OCI-LY7 (cell line): ENCODE data around the gene CDYL. TPM values are rescaled to one million over a fixed set of nuclear protein-coding genes. Genes with fewer than 3 reads are reported as not detected.

ENCODE experiments used
- BruUV-seq: library from RNA; stranded (reverse); fragments of 400-500 nt; replicated peaks from 2 replicates; lab custom pipeline; 2021; lab: Mats Ljungman, UMichigan
- CTCF ChIA-PET: fragments of 300-600 bp; sonication (Branson Sonifier 250); formaldehyde crosslinking; loops from one replicate; lab custom pipeline; 2022; ENCODE audit warnings: antibody characterized with exemption; ENCODE audit not compliant: unreplicated experiment; lab: Charles Lee
- POLR2A ChIA-PET: fragments of 300-600 bp; sonication (Branson Sonifier 250); formaldehyde crosslinking; loops from one replicate; lab custom pipeline; 2022; ENCODE audit warnings: antibody characterized with exemption; lab: Charles Lee
- DNase-seq: peaks from one replicate; pipeline ENCODE4 v3.0.0-alpha.2; 2015; ENCODE audit warnings: low spot score
- H2AFZ ChIP-seq: fragments of 200-600 bp; sonication (generic), shearing (Covaris generic); 2 replicates; pipeline ENCODE4 v1.6.1; 2014; ENCODE audit warnings: mild to moderate bottlenecking, antibody characterized with exemption, low read length, moderate library complexity
- H3K27ac ChIP-seq: fragments of 200-600 bp; sonication (generic); 2 replicates; pipeline ENCODE4 v1.5.1; 2014; ENCODE audit warnings: mixed run types, low read depth, mild to moderate bottlenecking, moderate library complexity, low read length, inconsistent platforms; ENCODE audit not compliant: poor library complexity, severe bottlenecking
- H3K36me3 ChIP-seq: fragments of 200-600 bp; sonication (generic); 2 replicates; pipeline ENCODE4 v1.6.1; 2014; ENCODE audit warnings: mild to moderate bottlenecking, antibody characterized with exemption, low read length, moderate library complexity, mixed read lengths; ENCODE audit not compliant: insufficient read depth
- H3K4me1 ChIP-seq: fragments of 200-600 bp; sonication (generic); 2 replicates; pipeline ENCODE4 v1.5.1; 2014; ENCODE audit warnings: mild to moderate bottlenecking, low read length; ENCODE audit not compliant: insufficient read depth, poor library complexity, severe bottlenecking
- H3K4me2 ChIP-seq: fragments of 200-600 bp; sonication (generic); 2 replicates; pipeline ENCODE4 v1.6.1; 2014; ENCODE audit warnings: mild to moderate bottlenecking, low read length
- H3K4me3 ChIP-seq: fragments of 200-600 bp; sonication (generic); 2 replicates; pipeline ENCODE4 v1.5.1; 2014; ENCODE audit warnings: mild to moderate bottlenecking, low read depth, low read length; ENCODE audit not compliant: poor library complexity, severe bottlenecking
- H3K79me2 ChIP-seq: fragments of 200-600 bp; sonication (generic); 2 replicates; pipeline ENCODE4 v1.6.1; 2016; ENCODE audit warnings: low read depth, mild to moderate bottlenecking, low read length, moderate library complexity, mixed read lengths; ENCODE audit not compliant: insufficient read depth
- H3K9me2 ChIP-seq: fragments of 200-600 bp; sonication (generic); 2 replicates; pipeline ENCODE4 v1.6.1; 2016; ENCODE audit warnings: mild to moderate bottlenecking, low read length, mixed read lengths; ENCODE audit not compliant: insufficient read depth
- H3K9me3 ChIP-seq: fragments of 200-600 bp; sonication (generic); 2 replicates; pipeline ENCODE4 v1.6.1; 2014; ENCODE audit warnings: mild to moderate bottlenecking, mixed run types, low read length, mixed read lengths
- H4K20me1 ChIP-seq: fragments of 200-600 bp; sonication (generic); 2 replicates; pipeline ENCODE4 v1.6.1; 2014; ENCODE audit warnings: mild to moderate bottlenecking, antibody characterized with exemption, low read length, moderate library complexity, mixed read lengths; ENCODE audit not compliant: insufficient read depth
- EZH2phosphoT487 ChIP-seq: fragments of 200-600 bp; sonication (generic); IDR thresholded peaks from 2 replicates; pipeline ENCODE4 v1.6.1; 2018; ENCODE audit warnings: low read depth, borderline replicate concordance, mild to moderate bottlenecking, mixed run types, antibody characterized with exemption, low read length, moderate library complexity, mixed read lengths
- intact Hi-C: fragments of 100-400 bp; cut with micrococcal nuclease; formaldehyde crosslinking; loops from one replicate; pipeline ENCODE4 v1.10.0; 2022; ENCODE audit not compliant: unreplicated experiment
- total RNA-seq, 2 experiments: library from RNA; depleted of rRNA in 1 of 2; stranded (reverse); fragments of >200 nt in 1 of 2; shearing (Covaris generic) in 1 of 2; gene quantifications; 2 replicates each; pipeline ENCODE4 v1.2.3, GENCODE V29; 2014 to 2022
- TF ChIP-seq, protein P1 (sequence below): fragments of 200-600 bp; sonication (generic); conservative IDR thresholded peaks from 2 replicates; pipeline ENCODE4 v1.5.1; 2014; ENCODE audit warnings: mild to moderate bottlenecking, antibody characterized with exemption, low read length, moderate library complexity, mixed read lengths

Gene CDYL
- total RNA-seq, 2 experiments from 2014 or later, result 33.6 to 76.4 TPM

DNA sequence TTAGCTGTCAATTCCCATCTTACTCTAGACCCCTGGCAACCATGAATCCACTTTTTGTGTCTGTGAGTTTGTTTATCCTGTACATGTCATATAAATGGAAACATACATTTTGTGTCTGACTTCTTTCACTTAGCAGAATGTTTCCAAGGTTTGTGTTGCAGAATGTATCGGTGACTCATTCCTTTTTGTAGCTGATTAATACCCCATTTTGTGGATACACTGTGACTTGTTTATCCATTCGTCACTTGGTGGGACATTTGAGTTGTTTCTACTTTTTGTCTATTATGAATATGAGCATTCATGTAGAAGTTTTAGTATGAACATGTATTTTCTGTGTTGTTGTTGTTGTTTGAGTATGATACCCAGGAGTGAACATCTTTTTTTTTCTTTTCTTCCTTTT, 21.4 kb downstream of the CDYL start:
- POLR2A ChIA-PET, result interaction anchor here (0.5 to 1.3 kb wide), 4 partner anchors 9 to 132 kb away, joined by 3 to 4 read pairs (median 3); no protein-coding TSS in a partner anchor

DNA sequence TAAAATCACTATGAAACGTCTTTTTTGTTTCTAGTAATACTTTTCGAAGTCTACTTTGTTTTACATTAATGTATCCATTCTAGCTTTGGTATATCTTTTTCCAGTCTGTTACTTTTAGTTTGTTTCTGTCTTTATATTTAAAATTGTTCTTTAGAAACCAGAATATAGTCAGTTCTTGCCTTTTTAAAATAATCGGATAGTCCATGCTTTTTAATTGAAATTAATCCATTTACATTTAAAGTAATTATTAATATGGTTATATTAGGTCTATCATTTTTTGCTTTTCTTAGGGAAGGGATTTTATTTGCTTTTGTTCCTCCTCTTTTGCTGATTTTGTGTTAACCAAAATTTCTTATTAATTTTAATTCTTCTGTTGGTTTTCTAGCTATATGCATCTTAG, 23.7 kb downstream of the CDYL start:
- TF ChIP-seq, protein P1, sequence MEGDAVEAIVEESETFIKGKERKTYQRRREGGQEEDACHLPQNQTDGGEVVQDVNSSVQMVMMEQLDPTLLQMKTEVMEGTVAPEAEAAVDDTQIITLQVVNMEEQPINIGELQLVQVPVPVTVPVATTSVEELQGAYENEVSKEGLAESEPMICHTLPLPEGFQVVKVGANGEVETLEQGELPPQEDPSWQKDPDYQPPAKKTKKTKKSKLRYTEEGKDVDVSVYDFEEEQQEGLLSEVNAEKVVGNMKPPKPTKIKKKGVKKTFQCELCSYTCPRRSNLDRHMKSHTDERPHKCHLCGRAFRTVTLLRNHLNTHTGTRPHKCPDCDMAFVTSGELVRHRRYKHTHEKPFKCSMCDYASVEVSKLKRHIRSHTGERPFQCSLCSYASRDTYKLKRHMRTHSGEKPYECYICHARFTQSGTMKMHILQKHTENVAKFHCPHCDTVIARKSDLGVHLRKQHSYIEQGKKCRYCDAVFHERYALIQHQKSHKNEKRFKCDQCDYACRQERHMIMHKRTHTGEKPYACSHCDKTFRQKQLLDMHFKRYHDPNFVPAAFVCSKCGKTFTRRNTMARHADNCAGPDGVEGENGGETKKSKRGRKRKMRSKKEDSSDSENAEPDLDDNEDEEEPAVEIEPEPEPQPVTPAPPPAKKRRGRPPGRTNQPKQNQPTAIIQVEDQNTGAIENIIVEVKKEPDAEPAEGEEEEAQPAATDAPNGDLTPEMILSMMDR, result no peak
- TF ChIP-seq EZH2phosphoT487, result no peak
- peaks cover 98% of the 10 kb centered on the region for H3K79me2 ChIP-seq
- peaks cover 6% of the 10 kb centered on the region; the same call in 1 of the 2 replicates for H3K36me3 ChIP-seq
- H3K4me3 ChIP-seq, result no peak overlapping the region
- no peak overlapping the region for H2AFZ ChIP-seq
- DNase-seq, result no peak
- CTCF ChIA-PET, result interaction anchor here (0.8 kb wide), 1 partner anchor 10 kb away, joined by 3 read pairs; no protein-coding TSS in a partner anchor
- peaks cover 36% of the 10 kb centered on the region for H4K20me1 ChIP-seq
- POLR2A ChIA-PET, result interaction anchor here (1.0 to 1.4 kb wide), 5 partner anchors 11 to 85 kb away, joined by 3 to 7 read pairs (median 4); no protein-coding TSS in a partner anchor
- BruUV-seq, result no TSS peak
- H3K4me2 ChIP-seq, result no peak overlapping the region
- peaks cover 32% of the 10 kb centered on the region for H3K9me3 ChIP-seq
- intact Hi-C loops, result loop anchor here (5.0 kb wide), 1 partner anchor 82 kb away; no protein-coding TSS in a partner anchor
- peaks cover 34% of the 10 kb centered on the region for H3K4me1 ChIP-seq
- no peaks in the 10 kb centered on the region for H3K9me2 ChIP-seq
- H3K27ac ChIP-seq, result no peak overlapping the region

More for the DNA sequence above, 21.4 kb downstream of the CDYL start:
- H3K36me3 ChIP-seq, result peaks cover 6% of the 10 kb centered on the region; the same call in 1 of the 2 replicates
- no peaks in the 10 kb centered on the region for H3K9me2 ChIP-seq
- H3K9me3 ChIP-seq, result peaks cover 32% of the 10 kb centered on the region
- no peak overlapping the region for H3K4me3 ChIP-seq
- intact Hi-C loops, result no loop called here
- peaks cover 99% of the 10 kb centered on the region for H3K79me2 ChIP-seq
- BruUV-seq, result no TSS peak
- TF ChIP-seq, protein P1, result no peak
- no peak for TF ChIP-seq EZH2phosphoT487
- no peak for DNase-seq
- no peak overlapping the region for H2AFZ ChIP-seq
- peaks cover 24% of the 10 kb centered on the region for H3K4me1 ChIP-seq
- CTCF ChIA-PET, result no interaction called here
- H4K20me1 ChIP-seq, result peaks cover 17% of the 10 kb centered on the region
- H3K27ac ChIP-seq, result no peak overlapping the region
- H3K4me2 ChIP-seq, result no peak overlapping the region

DNA sequence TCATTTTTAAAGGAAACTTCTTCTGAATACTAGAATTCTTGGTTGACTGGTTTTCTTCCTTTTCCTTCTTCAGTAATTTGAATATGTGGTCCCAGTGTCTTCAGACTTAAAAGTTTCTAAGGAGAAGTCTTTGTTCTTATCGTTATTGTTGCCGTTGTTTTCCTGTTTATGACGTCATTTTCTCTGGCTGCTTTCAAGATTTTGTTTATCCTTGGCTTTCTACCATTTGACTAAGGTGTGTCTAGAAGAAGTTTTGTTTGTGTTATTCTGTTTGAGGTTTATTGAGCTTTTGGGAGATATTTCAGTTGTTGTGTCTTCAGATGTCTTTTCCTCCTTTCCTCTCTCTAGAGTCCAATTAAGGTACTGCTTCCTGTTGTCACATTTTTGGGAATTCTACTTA, 24.5 kb downstream of the CDYL start:
- CTCF ChIA-PET, result interaction anchor here (0.8 kb wide), 1 partner anchor 11 kb away, joined by 3 read pairs; no protein-coding TSS in a partner anchor
- Histone ChIP-seq H3K9me2 (no peaks in the 10 kb centered on the region), H3K36me3 (peaks cover 6% of the 10 kb centered on the region; the same call in 1 of the 2 replicates), H3K27ac (no peak overlapping the region), H4K20me1 (peaks cover 35% of the 10 kb centered on the region), H2AFZ (no peak overlapping the region), H3K9me3 (peaks cover 32% of the 10 kb centered on the region), H3K4me1 (peaks cover 34% of the 10 kb centered on the region), H3K4me3 (no peak overlapping the region), H3K79me2 (peaks cover 96% of the 10 kb centered on the region), H3K4me2 (no peak overlapping the region)
- intact Hi-C loops, result loop anchor here (5.0 kb wide), 1 partner anchor 82 kb away; no protein-coding TSS in a partner anchor
- TF ChIP-seq, protein P1, result no peak
- no peak for TF ChIP-seq EZH2phosphoT487
- no peak for DNase-seq
- POLR2A ChIA-PET, result interaction anchor here (0.5 to 1.7 kb wide), 5 partner anchors 11 to 71 kb away, joined by 3 to 11 read pairs (median 5); no protein-coding TSS in a partner anchor
- BruUV-seq, result no TSS peak
